Measurements from ENCODE around the gene TRIL.

TRIL gene

DNA sequence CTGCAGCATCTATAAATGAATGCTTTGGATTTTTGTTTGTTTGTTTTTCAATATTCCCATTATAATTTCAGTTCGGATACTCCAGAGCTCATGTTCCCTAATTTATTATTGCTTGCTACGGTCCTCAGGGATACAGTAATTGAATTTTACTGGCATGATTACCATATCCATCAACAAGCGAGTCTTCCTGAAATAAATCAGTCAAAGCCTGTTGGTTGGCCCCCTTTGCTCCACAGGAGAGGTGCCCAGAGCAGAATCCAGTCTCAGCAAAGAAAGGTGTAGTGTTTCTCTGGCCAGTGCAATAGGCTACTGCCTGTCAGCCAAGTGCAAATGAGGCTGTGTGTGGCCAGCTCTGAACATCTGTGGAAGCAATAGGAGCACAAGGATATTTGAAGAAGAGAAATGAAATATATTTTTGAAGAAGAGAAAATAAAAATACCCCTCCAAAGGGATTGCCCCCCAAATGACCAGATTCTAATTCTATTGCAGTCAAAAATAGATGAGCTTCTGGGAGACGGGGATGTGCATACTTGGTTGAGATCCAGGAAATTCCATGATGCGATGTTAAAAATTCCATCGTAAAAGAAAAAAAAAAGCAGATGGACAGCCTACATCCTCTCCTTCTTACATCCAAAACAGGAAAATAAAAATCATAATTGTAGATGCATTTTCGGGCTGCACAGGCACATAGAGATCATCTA is 18.1 kb downstream of the TRIL start:
- no peak for DNase-seq

DNA sequence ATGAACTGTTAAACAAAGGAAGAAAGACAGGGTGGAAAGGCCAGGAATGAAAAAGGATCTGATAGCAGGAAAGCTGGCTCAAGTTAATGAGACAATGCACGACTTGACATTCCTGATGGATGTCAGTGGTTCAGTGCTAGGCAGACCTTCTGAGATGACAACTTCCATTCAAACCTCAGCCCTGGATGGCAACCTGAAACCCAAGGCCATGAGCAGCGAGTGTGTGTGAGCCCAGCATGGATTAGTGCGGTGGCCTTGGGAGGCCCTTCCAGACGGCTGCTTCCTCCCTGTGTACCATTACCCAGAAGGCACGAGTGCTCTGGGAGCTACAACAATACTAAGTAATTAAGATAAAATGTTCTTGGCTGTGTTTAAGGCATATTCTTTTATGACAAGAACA is 18.8 kb downstream of the TRIL start:
- no peak for DNase-seq

DNA sequence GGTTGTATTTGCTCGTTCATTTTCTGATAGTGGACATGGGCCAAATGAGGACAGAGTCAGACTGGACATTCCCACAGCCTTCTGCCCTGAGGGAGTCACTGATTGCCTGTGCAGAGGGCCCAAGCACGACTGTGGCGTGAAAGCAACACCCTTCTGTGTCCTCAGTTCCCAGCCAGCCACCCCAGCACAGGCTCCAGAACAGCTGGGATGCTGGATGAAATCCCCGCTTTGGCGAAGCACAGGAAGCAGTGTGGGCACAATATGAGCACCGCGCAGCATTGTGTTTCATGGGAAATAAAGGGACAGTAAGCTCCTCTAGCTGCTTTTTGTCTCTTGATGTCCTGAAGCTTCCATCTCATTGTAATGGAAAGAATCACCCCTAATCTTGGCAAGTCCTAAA is 20.5 kb downstream of the TRIL start:
- no peak for DNase-seq

DNA sequence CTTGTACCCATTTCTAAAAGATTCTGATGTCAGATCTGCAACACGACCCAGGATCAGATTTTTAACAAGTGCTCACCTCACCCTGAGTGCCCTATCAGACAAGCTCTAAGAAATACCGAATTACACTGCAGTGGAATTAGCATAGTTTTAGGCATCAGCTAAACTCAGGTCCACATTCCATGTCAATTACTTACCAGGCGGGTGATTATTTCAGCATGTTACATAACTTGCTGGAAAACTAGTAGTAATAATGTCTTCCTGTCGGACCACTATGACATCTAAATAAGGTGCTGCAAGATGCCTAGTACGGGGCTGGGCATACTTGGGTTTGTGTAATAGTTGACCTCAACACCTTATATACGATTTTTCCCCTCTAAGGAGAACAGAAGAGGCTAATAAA is 21.0 kb downstream of the TRIL start:
- no peak for DNase-seq

DNA sequence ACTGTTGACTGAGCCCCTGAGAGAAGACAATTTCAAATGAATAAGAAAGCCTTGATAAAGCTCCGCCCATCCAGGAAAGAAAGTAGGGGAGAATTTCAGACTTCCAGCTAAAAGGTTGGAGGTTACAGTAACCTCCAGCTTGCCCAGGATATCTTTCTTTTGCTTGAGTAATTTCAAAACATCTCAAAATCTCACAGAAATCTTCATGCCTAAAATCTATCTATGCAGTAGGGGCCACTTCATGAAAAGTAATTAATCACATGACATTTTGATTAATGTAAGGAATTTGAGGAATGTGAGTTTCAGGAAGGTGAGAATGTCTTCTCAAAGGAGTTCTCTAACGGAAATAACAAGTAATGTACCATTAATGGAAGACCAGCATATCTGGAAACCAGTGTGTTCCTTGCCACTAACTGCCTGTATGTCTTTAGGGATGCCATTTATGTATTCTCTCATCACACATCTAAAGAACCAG is 24.2 kb downstream of the TRIL start:
- DNase-seq = no peak

DNA sequence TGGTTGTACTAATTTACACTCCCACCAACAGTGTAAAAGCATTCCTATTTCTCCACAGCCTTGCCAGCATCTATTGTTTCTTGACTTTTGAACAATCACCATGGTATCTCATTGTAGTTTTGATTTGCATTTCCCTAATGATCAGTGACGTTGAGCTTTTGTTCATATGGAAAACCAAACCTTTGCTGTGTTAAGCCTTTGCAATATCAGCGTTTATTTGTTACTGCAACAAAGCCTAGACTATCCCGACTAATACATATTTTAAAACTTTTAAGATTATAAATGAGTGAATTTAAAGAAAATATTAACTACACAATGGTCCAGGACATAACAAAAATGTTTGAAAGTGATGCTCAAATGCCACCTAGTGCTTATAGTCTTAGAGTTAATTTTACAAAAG is 26.6 kb downstream of the TRIL start:
- no peak for DNase-seq

DNA sequence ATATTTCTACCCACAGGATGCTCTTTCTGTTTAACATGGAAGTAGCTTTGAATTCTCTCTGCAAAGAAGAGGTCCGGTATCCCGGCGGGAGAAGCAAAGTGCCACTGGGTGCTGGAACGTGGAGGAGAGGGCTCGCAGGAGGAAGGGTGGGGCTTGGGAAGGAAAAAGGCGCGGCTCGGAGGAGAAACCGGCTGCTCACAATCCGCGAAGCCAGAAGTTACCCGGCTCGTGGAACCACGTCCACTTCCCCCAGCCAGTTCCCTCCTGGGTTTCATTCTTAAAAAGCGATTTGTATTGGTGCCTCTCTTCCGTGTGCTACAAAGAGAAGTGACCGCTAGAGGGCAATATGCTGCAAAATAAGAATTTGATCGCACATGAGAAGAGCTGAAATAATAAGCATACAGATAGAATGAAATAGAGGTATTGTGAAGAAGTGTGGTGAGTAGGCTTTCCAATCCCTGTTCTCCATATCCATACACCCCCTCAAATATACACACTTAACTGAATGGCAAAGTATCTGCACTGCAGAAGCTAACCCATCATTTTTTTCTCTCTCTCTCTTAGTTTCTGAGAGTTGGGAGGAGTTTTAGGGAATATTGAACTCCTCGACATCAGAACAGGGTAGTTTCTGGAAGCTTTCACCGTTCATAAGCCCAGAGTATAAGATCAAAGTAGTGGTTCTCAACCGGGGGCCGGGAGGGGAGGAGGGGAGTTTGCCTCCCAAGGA is 31.1 kb downstream of the TRIL start:
- peak; percentile 73 for DNase-seq

DNA sequence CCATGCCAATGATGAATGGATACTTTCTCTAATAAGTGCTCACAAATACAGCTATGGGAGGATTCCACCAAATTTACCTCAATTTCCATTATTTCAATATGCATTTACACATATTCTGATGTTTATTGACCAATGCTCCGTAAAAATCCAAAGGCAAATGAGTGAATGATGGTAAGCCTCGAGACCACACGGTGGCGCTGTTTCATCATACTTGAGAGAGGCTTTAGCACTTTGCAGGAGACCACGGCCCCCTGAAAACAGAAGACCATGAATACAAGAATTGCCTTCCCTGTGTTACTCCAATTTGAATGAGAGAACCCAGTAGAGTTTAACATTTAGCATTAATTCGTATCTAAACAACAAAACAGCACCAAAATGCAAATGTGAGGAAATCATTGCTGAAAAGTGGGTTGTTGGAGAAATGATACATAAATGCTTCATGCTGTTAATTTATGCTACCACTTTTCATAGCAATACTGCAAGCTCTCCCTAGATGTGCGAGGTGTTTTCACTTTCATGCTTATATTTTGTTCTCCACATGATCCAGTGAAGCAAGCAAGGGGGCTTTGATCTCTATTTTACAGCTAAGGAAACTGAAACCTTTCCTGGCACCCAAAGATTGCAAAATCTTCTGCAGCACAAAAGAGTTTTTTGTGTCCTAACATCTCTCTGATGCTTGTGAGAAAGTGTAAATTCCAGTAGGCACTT is 35.4 kb downstream of the TRIL start:
- peak; percentile 60 for DNase-seq

DNA sequence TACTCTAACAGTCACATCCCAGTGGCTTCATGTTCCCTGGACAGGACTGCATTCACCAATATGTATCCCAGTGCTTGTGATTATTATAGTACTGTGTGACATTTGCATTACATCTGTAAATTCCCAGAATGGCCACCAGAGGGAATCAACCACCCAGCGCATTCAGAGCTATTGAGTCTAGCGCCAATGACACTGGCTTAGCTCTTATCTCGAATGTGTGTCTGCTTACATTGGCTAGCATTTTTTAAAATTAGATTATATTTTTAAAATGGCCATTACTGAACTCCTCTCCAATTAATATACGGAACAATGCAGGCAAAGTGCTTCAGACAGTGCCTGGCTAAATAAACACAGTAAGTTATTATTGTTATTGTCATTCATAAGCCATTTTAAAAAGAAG is 36.3 kb downstream of the TRIL start:
- peak; percentile 53 for DNase-seq

DNA sequence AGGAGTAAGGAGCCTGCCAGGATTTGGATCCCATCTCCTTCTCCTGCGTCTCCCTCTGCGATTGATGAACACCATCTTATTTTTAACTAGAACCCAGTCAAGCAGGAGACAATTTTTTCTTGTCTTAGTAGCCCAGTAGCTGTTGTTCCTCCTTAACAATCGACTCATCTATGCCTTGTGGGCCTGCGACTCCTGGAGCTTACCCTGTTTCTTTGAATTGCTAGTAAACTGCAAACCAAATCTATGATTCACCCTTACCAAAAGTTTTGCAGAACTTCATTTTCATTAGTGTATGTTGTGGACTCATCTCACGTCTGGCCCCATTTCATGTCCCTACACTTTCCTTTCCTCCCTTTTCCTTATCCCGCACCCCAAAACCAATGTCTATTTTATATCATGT is 37.7 kb downstream of the TRIL start:
- DNase-seq = no peak

DNA sequence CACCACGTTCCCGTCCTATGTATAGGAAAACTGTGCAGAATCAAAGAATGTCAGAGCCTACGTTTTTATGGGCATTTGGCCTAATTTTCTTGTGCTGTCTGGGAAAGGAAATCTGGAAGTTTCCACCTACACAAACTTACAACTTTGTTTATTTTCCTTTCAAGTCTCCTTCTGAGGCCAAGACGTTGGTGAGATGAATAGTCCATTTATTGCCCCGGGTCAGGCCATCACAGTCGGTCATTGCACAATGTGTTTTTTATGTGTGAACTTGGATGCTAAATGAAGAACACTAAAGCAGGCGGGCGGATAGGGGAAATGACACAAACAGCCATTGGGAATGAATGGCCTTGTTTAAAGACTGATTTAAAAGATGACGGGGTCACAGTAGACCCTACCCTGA is 38.6 kb downstream of the TRIL start:
- DNase-seq = no peak

DNA sequence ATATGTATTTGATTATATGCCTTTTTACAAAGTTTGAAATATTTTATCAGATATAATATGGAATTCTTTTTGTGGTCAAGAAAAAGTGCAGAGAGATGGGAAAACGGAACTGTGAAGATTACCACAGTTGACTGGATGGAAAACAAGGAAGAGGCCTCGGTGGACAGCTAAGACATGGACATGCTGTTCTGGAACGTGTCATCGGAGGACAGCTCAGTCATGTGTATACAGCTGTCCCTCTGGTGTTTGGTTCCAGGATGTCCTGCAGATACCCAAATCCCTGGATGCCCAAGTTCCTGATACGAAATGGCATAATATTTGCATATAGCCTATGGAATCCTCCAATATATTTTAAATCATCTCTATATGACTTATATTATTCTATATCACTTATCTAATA is 49.4 kb downstream of the TRIL start:
- DNase-seq = no peak

DNA sequence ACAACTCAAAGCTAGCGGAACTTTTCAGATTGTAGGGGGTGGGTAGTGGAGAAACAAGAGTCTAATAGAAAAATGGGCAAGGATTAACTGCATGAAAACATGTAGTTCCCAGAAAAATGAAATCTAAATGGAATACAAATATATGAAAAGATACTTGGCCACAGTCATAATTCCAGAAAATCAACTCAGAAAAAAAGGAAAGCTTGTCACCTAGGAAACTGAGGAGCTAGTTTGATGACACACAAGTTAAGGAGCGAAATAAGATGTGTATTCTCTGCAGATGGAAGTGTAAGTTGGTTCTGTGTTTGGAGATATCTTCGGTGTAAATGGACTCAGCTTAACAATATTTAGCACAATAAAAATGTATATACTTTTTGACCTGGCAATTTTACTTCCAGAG is 52.7 kb downstream of the TRIL start:
- DNase-seq = no peak

DNA sequence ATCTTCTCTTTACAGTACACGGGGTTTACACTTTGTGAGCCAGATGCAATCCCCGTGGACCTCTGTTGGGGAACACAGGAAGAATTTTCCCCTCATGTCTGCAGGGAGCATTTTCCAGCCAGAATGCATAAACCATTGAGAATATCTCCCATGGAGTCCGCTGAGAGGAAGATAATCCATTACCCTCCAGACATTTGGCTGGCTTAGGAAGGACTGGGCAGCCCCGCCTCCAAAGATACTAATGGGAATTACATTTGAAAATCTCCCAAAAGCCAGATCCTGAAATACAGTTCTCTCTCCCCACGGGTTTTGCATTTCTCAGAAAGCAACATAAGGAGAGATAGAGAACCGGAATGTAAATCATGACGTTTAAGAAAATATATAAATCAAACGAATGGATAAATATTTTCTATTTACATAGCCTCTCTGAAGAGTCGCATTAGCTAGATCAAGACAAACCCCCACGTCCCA is 53.5 kb downstream of the TRIL start:
- no peak for DNase-seq

DNA sequence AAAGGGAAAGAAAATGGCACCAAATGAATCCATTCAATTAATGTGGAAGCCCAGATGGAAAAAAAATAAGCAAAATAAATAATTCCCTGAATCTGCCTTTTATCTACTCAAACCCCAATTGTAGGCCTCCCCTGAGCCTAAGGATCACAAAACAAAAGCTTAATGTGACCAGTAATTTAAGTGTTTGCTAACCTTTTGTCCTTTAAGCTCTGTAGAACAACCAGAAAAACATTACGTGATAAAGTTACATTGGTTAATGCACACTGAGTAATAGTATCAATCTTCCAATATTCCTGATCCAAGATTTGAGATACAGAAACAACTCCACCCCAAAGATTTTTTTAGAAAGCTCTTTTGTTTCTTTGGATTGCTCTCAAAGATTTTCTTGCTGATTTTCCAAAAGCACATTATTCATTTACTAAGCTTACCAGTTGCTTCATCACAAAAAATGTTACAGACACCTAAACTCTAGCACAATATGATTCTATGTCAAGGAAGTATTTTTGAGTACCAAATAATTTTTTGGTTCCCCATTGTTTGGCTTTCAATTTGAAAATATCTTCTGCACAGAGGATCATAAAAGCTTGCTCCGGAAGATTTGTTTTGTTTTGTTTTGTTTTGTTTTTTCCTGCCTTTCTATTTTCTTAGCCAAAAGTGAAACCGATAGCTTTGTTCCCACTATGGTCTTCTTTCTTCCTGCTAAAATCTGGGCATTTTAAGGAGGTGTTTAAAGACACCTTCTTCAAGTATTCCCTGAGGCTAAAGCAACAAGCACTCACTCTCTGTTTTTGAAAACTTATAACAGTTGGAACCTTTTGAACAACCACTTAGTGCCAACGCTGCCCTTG is 54.2 kb downstream of the TRIL start:
- DNase-seq = no peak

Data from CD4-positive, alpha-beta T cell treated with Interleukin-21 for 1 hour (primary cell).